Measurements from ENCODE around the gene NOS3.

NOS3 gene

GRCh38 chr7:150968056-150968733 is 22.6 kb upstream of the NOS3 start:
- ATAC-seq (ENCODE audit: insufficient read depth, low read depth) (no peak), DNase-seq (no peak)
- Histone ChIP-seq H3K9me3 (ENCODE audit: insufficient read depth, low read length, severe bottlenecking) (no peaks in the 10 kb centered on the region), H3K4me3 (ENCODE audit: low read depth in 1 of 2, low read length in 2 of 2) (no peak overlapping the region), H3K4me2 (ENCODE audit: insufficient read depth, low read length) (no peak overlapping the region), H3K9ac (ENCODE audit: low read depth, low read length) (no peak overlapping the region), H4K20me1 (ENCODE audit: insufficient read depth, low read length) (peaks cover 19% of the 10 kb centered on the region), H3K27ac (ENCODE audit: low read length) (no peak overlapping the region), H2AFZ (ENCODE audit: low read depth, low read length) (no peak overlapping the region), H3K36me3 (ENCODE audit: insufficient read depth, low read length) (no peaks in the 10 kb centered on the region), H3K4me1 (ENCODE audit: insufficient read depth, low read length) (peaks cover 2% of the 10 kb centered on the region; the same call in 1 of the 2 replicates), H3K79me2 (ENCODE audit: insufficient read depth, low read length) (no peaks in the 10 kb centered on the region), H3K27me3 (ENCODE audit: insufficient read depth, low read length, poor library complexity) (peaks cover 2% of the 10 kb centered on the region)
- TF ChIP-seq CTCF (IDR thresholded peaks at IDR 0.05; ENCODE audit: borderline replicate concordance, extremely low read depth, low read length, poor library complexity, severe bottlenecking), result no peak
- no peak for TF ChIP-seq EZH2 (IDR thresholded peaks at IDR 0.05; ENCODE audit: borderline replicate concordance, low read depth, low read length, severe bottlenecking)

- H3K36me3 ChIP-seq (ENCODE audit: insufficient read depth, low read length), result no peaks in the 10 kb centered on the region
- no peak overlapping the region for H3K27ac ChIP-seq (ENCODE audit: low read length)
- H3K4me1 ChIP-seq (ENCODE audit: insufficient read depth, low read length), result peaks cover 2% of the 10 kb centered on the region; the same call in 1 of the 2 replicates
- TF ChIP-seq EZH2 (IDR thresholded peaks at IDR 0.05; ENCODE audit: borderline replicate concordance, low read depth, low read length, severe bottlenecking) (no peak), CTCF (IDR thresholded peaks at IDR 0.05; ENCODE audit: borderline replicate concordance, extremely low read depth, low read length, poor library complexity, severe bottlenecking) (no peak)
- H3K4me3 ChIP-seq (ENCODE audit: low read depth in 1 of 2, low read length in 2 of 2), result no peak overlapping the region
- no peak overlapping the region for H2AFZ ChIP-seq (ENCODE audit: low read depth, low read length)
- H3K79me2 ChIP-seq (ENCODE audit: insufficient read depth, low read length), result no peaks in the 10 kb centered on the region
- no peaks in the 10 kb centered on the region for H3K9me3 ChIP-seq (ENCODE audit: insufficient read depth, low read length, severe bottlenecking)
- H4K20me1 ChIP-seq (ENCODE audit: insufficient read depth, low read length), result peaks cover 25% of the 10 kb centered on the region
- no peak overlapping the region for H3K4me2 ChIP-seq (ENCODE audit: insufficient read depth, low read length)
- peaks cover 2% of the 10 kb centered on the region for H3K27me3 ChIP-seq (ENCODE audit: insufficient read depth, low read length, poor library complexity)
- no peak overlapping the region for H3K9ac ChIP-seq (ENCODE audit: low read depth, low read length)
- ATAC-seq (ENCODE audit: insufficient read depth, low read depth), result peak; percentile 41; the same call in 1 of the 3 replicates
- no peak for DNase-seq
Observed at GRCh38 chr7:150968734-150969372, 22.0 kb upstream of the NOS3 start.

- Histone ChIP-seq H3K27ac (ENCODE audit: low read length) (no peak overlapping the region), H3K9ac (ENCODE audit: low read depth, low read length) (no peak overlapping the region), H3K79me2 (ENCODE audit: insufficient read depth, low read length) (no peaks in the 10 kb centered on the region), H2AFZ (ENCODE audit: low read depth, low read length) (no peak overlapping the region), H3K4me2 (ENCODE audit: insufficient read depth, low read length) (no peak overlapping the region), H3K27me3 (ENCODE audit: insufficient read depth, low read length, poor library complexity) (peaks cover 2% of the 10 kb centered on the region), H3K4me3 (ENCODE audit: low read depth in 1 of 2, low read length in 2 of 2) (no peak overlapping the region), H3K9me3 (ENCODE audit: insufficient read depth, low read length, severe bottlenecking) (no peaks in the 10 kb centered on the region), H4K20me1 (ENCODE audit: insufficient read depth, low read length) (peaks cover 25% of the 10 kb centered on the region), H3K4me1 (ENCODE audit: insufficient read depth, low read length) (peaks cover 7% of the 10 kb centered on the region), H3K36me3 (ENCODE audit: insufficient read depth, low read length) (no peaks in the 10 kb centered on the region)
- no peak for TF ChIP-seq EZH2 (IDR thresholded peaks at IDR 0.05; ENCODE audit: borderline replicate concordance, low read depth, low read length, severe bottlenecking)
- TF ChIP-seq CTCF (IDR thresholded peaks at IDR 0.05; ENCODE audit: borderline replicate concordance, extremely low read depth, low read length, poor library complexity, severe bottlenecking), result no peak
- no peak for DNase-seq
- ATAC-seq (ENCODE audit: insufficient read depth, low read depth), result no peak
Observed at GRCh38 chr7:150969475-150969874, 21.3 kb upstream of the NOS3 start.

Data from DND-41 (cell line).